ENCODE data around the gene ZNF469. TPM values are rescaled to one million over a fixed set of nuclear protein-coding genes. Genes with fewer than 3 reads are reported as not detected.

ZNF469 gene, protein sequence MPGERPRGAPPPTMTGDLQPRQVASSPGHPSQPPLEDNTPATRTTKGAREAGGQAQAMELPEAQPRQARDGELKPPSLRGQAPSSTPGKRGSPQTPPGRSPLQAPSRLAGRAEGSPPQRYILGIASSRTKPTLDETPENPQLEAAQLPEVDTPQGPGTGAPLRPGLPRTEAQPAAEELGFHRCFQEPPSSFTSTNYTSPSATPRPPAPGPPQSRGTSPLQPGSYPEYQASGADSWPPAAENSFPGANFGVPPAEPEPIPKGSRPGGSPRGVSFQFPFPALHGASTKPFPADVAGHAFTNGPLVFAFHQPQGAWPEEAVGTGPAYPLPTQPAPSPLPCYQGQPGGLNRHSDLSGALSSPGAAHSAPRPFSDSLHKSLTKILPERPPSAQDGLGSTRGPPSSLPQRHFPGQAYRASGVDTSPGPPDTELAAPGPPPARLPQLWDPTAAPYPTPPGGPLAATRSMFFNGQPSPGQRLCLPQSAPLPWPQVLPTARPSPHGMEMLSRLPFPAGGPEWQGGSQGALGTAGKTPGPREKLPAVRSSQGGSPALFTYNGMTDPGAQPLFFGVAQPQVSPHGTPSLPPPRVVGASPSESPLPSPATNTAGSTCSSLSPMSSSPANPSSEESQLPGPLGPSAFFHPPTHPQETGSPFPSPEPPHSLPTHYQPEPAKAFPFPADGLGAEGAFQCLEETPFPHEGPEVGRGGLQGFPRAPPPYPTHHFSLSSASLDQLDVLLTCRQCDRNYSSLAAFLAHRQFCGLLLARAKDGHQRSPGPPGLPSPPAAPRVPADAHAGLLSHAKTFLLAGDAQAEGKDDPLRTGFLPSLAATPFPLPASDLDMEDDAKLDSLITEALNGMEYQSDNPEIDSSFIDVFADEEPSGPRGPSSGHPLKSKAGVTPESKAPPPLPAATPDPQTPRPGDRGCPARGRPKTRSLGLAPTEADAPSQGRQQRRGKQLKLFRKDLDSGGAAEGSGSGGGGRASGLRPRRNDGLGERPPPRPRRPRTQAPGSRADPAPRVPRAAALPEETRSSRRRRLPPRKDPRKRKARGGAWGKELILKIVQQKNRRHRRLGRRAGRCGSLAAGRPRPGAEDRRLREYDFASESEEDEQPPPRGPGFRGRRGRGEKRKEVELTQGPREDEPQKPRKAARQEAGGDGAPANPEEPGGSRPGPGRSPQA (N-terminal part only)
- 2.5 and 3.3 TPM in 2 replicates for total RNA-seq

DNA sequence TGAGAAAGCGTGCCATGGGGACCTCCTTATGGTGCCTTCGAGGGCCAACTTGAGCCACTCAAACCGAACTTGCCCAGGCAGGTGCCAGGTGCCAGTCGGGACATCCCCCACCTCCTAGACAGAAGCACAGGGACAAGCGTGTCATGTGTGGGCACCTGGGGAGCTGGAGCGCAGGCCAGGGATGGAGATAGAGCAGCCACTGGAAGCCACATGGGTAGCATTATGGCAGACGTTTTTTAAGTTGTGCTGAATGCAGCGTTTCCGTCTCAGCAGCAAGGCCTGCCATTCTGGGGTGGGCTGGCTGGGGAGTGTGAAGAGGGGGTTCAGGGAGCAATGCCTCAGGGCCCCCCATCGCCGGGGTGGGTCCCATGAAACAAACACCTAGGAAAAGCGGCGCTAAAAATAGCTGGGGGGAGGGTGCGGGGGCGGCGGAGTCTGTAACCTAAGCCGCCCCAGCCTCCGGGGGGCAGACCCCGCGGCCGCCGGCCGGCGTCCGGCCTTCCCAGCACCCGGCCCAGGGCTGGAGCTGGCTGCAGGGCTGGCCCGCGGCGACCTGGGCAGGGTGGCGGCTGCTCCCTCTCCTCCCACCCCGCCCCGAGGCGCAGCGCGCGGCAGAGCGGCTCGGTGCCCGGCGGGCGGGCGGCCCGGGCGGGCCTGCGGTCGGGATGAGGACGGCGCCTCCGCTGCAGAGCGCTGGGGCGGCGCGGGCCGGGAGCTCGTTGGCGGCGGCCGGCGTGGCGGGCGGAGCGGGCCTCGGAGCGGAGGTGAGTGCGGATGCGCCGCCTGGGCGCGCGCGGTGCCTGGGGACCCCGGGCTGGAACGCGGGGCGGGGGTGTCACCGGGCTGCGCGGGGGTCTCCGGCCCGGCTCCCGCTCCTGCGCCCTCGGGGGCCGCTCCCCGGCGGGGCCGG lies at the start of gene ZNF469:
TSS of gene ZNF469 (plus strand) at position 469 of the 910 bp plus-strand sequence. CDS start 44,512 bp downstream, outside the sequence.

Other genes with a start within 250 kb of the ZNF469 start
- 1.0 and 1.9 TPM in 2 replicates for gene ZFPM1, start 70.3 kb downstream of the ZNF469 start, total RNA-seq
- 9.4 and 10.2 TPM in 2 replicates for gene ZC3H18, start 187.4 kb downstream of the ZNF469 start, total RNA-seq